Lower lobe of right lung (tissue), 2 donors: ENCODE results near the gene PTPRD. TPM values are rescaled to one million over a fixed set of nuclear protein-coding genes. Genes with fewer than 3 reads are reported as not detected.

Source experiments
- ATAC-seq, 2 donors: fragments of 200-7000 bp; cut with Tn5 transposase; one replicate each; pipeline ENCODE4 v1.9.1; 2020 to 2022; ENCODE audit warnings: mild to moderate bottlenecking in 2 of 2, moderate library complexity in 2 of 2
- DNase-seq: peaks from one replicate; pipeline ENCODE4 v3.0.0-alpha.2; 2020
- H3K27ac ChIP-seq: fragments of 200-600 bp; one replicate; pipeline ENCODE4 v1.8.0; 2022
- H3K27me3 ChIP-seq: fragments of 200-600 bp; one replicate; pipeline ENCODE4 v1.8.0; 2022; ENCODE audit warnings: low read depth
- H3K36me3 ChIP-seq: fragments of 200-600 bp; one replicate; pipeline ENCODE4 v1.8.0; 2022; ENCODE audit warnings: mild to moderate bottlenecking
- H3K4me1 ChIP-seq: fragments of 200-600 bp; one replicate; pipeline ENCODE4 v1.8.0; 2022
- H3K4me3 ChIP-seq: fragments of 200-600 bp; one replicate; pipeline ENCODE4 v1.8.0; 2022; ENCODE audit warnings: mild to moderate bottlenecking
- H3K9me3 ChIP-seq: fragments of 200-600 bp; one replicate; pipeline ENCODE4 v1.8.0; 2022
- intact Hi-C: fragments of 100-400 bp; cut with DNase I; formaldehyde crosslinking; loops from one replicate; pipeline ENCODE4 v1.11.0; 2022
- total RNA-seq: library from RNA; stranded (reverse); fragmentation: NEBNext Ultra II Directional; extraction: Animal tissue kit (Norgen Biotek cat#: 25700); gene quantifications from one replicate; pipeline ENCODE4 v1.2.1, GENCODE V29; 2021
- TF ChIP-seq, protein P1 (sequence below): fragments of 200-600 bp; IDR thresholded peaks from one replicate; pipeline ENCODE4 v1.8.0; 2022; ENCODE audit warnings: antibody characterized with exemption, mild to moderate bottlenecking
- donor health status: DM: no; HTN: yes; CAD: no; lungs with severe emphysema.

PTPRD gene
- total RNA-seq, 1 donor from 2014 or later, result 17.2 TPM

DNA sequence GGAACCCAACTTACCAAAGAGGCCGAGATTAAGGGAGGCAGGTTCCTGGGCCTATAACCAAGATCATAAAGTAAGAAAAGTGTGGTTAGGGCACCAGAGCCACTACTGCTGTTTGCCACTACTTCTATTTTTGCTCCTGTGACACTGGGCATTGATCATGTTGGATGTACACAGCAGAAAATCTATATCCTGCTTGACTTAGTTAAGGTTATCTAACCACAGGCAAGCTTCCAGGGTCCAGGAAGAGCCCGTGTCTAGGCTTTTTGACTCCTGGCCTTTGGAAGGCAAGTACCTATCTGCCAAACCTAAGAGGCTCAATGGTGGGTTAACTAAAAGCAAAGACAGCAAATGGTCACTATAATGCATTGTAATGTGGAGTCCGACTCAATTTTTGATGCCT lies 2315.8 kb downstream of the PTPRD start:
- Histone ChIP-seq H3K36me3 (no peaks in the 10 kb centered on the region), H3K27me3 (no peaks in the 10 kb centered on the region), H3K4me1 (no peaks in the 10 kb centered on the region), H3K27ac (no peak overlapping the region), H3K9me3 (no peaks in the 10 kb centered on the region), H3K4me3 (no peak overlapping the region)
- DNase-seq, result no peak
- TF ChIP-seq, protein P1, sequence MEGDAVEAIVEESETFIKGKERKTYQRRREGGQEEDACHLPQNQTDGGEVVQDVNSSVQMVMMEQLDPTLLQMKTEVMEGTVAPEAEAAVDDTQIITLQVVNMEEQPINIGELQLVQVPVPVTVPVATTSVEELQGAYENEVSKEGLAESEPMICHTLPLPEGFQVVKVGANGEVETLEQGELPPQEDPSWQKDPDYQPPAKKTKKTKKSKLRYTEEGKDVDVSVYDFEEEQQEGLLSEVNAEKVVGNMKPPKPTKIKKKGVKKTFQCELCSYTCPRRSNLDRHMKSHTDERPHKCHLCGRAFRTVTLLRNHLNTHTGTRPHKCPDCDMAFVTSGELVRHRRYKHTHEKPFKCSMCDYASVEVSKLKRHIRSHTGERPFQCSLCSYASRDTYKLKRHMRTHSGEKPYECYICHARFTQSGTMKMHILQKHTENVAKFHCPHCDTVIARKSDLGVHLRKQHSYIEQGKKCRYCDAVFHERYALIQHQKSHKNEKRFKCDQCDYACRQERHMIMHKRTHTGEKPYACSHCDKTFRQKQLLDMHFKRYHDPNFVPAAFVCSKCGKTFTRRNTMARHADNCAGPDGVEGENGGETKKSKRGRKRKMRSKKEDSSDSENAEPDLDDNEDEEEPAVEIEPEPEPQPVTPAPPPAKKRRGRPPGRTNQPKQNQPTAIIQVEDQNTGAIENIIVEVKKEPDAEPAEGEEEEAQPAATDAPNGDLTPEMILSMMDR, result no peak
- intact Hi-C loops, result no loop called here
- no peak for ATAC-seq

DNA sequence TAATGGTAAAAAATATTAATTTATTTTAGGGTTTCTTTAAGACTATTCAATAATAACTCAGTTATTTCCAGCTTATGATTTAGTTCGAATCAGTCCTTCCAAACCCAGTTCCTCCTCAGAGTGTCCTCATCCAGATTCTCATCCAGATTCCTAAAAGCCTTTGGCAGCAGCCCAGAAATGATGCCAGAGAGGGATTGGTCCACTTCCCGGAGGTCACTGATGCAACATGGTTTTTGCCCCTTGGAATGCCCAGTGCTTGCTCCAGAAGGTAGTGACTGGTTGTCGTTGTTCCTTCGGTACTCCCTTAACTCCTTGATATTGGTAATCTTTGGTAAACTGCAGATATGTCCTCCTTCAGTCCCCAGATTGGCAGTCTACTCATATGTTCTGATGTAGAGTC lies 2320.1 kb downstream of the PTPRD start:
- TF ChIP-seq, protein P1, result no peak
- no peak overlapping the region for H3K4me3 ChIP-seq
- no peak for DNase-seq
- H3K9me3 ChIP-seq, result no peaks in the 10 kb centered on the region
- no peak for ATAC-seq
- H3K27me3 ChIP-seq, result no peaks in the 10 kb centered on the region
- intact Hi-C loops, result no loop called here
- H3K27ac ChIP-seq, result no peak overlapping the region
- H3K36me3 ChIP-seq, result no peaks in the 10 kb centered on the region
- H3K4me1 ChIP-seq, result no peaks in the 10 kb centered on the region

DNA sequence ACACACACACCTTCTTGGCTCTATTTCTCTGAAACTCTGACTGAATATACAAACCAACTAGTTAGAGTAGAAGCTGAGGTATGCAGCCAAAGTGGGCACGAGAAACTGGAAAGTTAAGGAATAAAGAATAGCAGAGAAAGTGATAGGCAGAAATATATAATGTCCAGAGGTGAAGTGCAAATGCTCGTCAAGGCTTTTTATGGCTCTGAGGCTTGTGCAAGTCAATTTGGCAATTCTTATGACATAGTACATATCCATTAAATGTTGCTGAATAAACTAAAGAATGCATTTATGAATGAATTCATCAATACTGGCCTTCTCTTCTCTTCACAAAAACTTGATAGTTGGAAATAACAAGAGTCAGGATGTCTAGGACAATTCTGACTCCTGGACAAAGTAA lies 2323.1 kb downstream of the PTPRD start:
- TF ChIP-seq, protein P1, result no peak
- no peak overlapping the region for H3K27ac ChIP-seq
- no peaks in the 10 kb centered on the region for H3K27me3 ChIP-seq
- no peaks in the 10 kb centered on the region for H3K9me3 ChIP-seq
- no peaks in the 10 kb centered on the region for H3K4me1 ChIP-seq
- H3K36me3 ChIP-seq, result no peaks in the 10 kb centered on the region
- DNase-seq, result no peak
- no peak for ATAC-seq
- intact Hi-C loops, result no loop called here
- no peak overlapping the region for H3K4me3 ChIP-seq

DNA sequence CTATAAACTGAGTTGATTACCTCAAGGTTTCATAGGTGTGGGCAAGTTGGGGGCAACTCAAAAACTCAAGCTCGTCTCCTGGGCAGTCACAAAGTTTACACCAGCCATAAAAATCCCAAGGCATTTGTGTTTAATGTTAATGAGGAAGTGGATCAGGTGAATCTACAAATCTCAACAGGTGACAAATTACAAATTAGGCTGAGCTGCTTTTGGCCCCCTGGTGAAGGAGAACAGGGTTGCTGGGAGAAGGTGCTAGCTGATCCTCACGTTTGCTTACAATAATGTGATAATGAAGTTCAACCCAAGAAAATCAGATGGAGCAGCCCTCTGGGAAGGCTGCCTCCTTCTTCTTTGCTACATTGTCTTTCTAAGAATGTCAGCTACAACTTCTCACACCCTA lies 2324.8 kb downstream of the PTPRD start:
- Histone ChIP-seq H3K4me3 (no peak overlapping the region), H3K9me3 (no peaks in the 10 kb centered on the region), H3K36me3 (no peaks in the 10 kb centered on the region), H3K27me3 (no peaks in the 10 kb centered on the region), H3K4me1 (no peaks in the 10 kb centered on the region), H3K27ac (no peak overlapping the region)
- TF ChIP-seq, protein P1, result no peak
- DNase-seq (no peak), ATAC-seq (no peak)
- intact Hi-C loops, result no loop called here

DNA sequence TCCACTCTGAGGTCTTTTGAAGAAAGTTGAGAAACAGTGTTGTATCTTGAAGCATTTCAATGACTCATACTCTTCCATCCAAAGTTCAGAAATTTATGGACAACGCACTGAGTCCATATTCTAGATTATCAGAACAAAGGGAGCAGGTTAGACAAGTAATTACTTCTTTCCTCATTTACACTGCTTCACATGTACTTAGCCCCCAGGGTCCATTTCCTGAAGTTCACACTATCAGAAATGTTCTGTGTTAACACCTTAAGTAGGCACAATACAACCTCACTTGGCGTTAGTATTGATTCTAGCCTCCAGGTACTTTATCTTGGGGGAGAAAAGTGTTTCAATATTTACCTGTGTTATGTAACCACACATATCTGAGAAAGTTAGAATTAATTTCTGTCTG lies 2325.3 kb downstream of the PTPRD start:
- peak in 1 of 2 donors; percentile 21 for ATAC-seq
- Histone ChIP-seq H3K27me3 (no peaks in the 10 kb centered on the region), H3K9me3 (no peaks in the 10 kb centered on the region), H3K4me1 (no peaks in the 10 kb centered on the region), H3K4me3 (no peak overlapping the region), H3K36me3 (no peaks in the 10 kb centered on the region), H3K27ac (no peak overlapping the region)
- no peak for DNase-seq
- intact Hi-C loops, result no loop called here
- TF ChIP-seq, protein P1, result no peak

DNA sequence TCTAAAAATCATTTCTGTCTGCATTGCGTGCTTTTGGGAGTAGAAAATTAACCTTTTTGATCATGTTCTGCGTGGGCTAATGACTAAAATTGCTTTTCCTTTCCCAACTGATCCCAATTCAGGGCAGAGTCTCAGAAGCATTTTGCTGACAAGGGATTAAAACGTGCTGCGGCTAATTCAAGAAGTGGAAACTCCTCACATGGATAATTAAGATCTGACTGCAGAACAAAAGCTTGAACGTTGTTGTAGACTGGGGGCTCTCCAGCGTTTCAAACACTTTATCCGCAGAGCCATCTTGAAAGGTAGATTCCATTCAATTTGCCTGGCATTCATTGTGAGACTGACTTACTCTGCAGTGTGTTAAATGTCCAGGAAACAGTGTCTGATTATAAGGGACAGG lies 2327.9 kb downstream of the PTPRD start:
- H3K36me3 ChIP-seq, result no peaks in the 10 kb centered on the region
- no peak overlapping the region for H3K27ac ChIP-seq
- TF ChIP-seq, protein P1, result no peak
- H3K4me1 ChIP-seq, result no peaks in the 10 kb centered on the region
- no peaks in the 10 kb centered on the region for H3K9me3 ChIP-seq
- DNase-seq (no peak), ATAC-seq (no peak)
- no peak overlapping the region for H3K4me3 ChIP-seq
- intact Hi-C loops, result no loop called here
- H3K27me3 ChIP-seq, result no peaks in the 10 kb centered on the region
